Measurements from ENCODE around the gene ACIN1. TPM values are rescaled to one million over a fixed set of nuclear protein-coding genes. Genes with fewer than 3 reads are reported as not detected.

ACIN1 gene
- total and polyA plus RNA-seq, 9 of the 15 experiments (the other 6 are each of a cell fraction or from before 2014, with no cell fraction given): 5.0 to 196 (median 129) TPM

DNA sequence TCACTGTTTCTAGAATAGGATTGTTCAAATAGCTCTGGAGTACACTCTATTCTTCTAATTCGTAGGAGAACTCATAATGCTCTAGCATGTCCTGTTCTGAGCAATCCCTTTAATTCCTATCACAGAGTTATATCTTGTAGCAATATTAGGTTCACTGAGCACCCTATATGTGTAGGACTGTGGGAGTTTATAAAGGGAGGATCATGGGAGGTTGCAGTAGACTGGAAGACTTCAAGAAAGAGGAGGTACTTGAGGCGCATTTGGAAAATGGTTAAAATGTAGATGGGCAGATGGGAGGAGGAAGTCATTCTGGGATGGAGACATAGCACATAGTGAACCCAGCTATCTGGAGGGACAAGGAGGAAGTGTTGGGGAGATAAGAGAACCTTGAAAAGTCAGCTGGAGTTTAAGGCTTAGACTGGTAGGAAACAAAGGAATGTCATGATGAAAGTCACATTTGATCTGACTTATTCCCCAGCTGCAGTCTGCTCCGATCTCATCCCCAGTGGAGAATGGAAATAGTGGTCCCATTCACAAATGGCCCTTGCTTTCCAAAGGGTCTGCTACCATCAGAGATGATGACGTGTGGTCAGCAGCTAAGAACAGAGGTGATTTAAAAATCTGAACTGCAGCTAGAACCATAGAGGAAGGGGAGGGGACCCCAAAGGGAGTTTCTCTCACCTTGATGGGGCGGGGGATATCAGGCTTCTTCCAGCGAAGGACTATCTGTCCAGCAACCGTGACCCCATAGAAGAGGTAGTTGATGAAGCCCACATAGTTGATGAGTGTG lies 34.2 kb upstream of the ACIN1 start (continued):
- TF ChIP-seq CEBPB (tag; IDR thresholded peaks at IDR 0.05) (no peak), KAT7 (CRISPR knock-in tag; IDR thresholded peaks at IDR 0.05; ENCODE audit: borderline replicate concordance) (no peak), SRSF1 (IDR thresholded peaks at IDR 0.05; ENCODE audit: low read depth, low read length) (no peak), EHMT2 (IDR thresholded peaks at IDR 0.05) (no peak; the same call in 1 of the 2 replicates), NBN (IDR thresholded peaks at IDR 0.05; ENCODE audit: low read depth) (no peak), ZSCAN32 (CRISPR knock-in tag; IDR thresholded peaks at IDR 0.05) (no peak), NFRKB (IDR thresholded peaks at IDR 0.05; ENCODE audit: low read depth) (no peak), TGIF2 (CRISPR knock-in tag; IDR thresholded peaks at IDR 0.05) (no peak), NCOA4 (IDR thresholded peaks at IDR 0.05; ENCODE audit: partially characterized antibody) (no peak), MYC (IDR thresholded peaks at IDR 0.05; ENCODE audit: low read depth, low read length) (no peak), MYC (CRISPR knock-in tag; IDR thresholded peaks at IDR 0.05; ENCODE audit: borderline replicate concordance, low read depth) (no peak), PYGO2 (tag; IDR thresholded peaks at IDR 0.05) (no peak)

GRCh38 chr14:23127861-23128260 lies 32.9 kb upstream of the ACIN1 start:
- no peak for ATAC-seq
- H3K4me1 ChIP-seq (replicated peaks in 1 of 2; ENCODE audit: control insufficient read depth in 2 of 2, insufficient read depth in 2 of 2, low read length in 2 of 2): peaks cover 50 to 53% of the 10 kb centered on the region in 2 experiments
- H3K9me3 ChIP-seq (replicated peaks; ENCODE audit: control insufficient read depth, insufficient read depth, low read depth, low read length): no peaks in the 10 kb centered on the region
- no TSS peak for BruUV-seq (replicated peaks)
- H3K9me1 ChIP-seq (ENCODE audit: control insufficient read depth, insufficient read depth, low read length): no peaks in the 10 kb centered on the region
- in situ Hi-C loops (cut with MboI) (no loop called here), intact Hi-C loops (cut with micrococcal nuclease) (no loop called here)
- TF ChIP-seq, protein P1, sequence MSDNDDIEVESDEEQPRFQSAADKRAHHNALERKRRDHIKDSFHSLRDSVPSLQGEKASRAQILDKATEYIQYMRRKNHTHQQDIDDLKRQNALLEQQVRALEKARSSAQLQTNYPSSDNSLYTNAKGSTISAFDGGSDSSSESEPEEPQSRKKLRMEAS (CRISPR knock-in tag; IDR thresholded peaks at IDR 0.05): 0 out of 2 replicates have a peak, but pooled peaks have one; percentile 2
- no peak for TF ChIP-seq ZNF507 (tag; conservative IDR thresholded peaks at IDR 0.05)
- FAIRE-seq: no peak
- H3K36me3 ChIP-seq (ENCODE audit: control insufficient read depth, insufficient read depth, low read length): peaks cover 3% of the 10 kb centered on the region; the same call in 1 of the 3 replicates
- no peak overlapping the region for H3K4me3 ChIP-seq
- no peak overlapping the region for H3K9ac ChIP-seq (ENCODE audit: insufficient read depth in 1 of 2, low read depth in 2 of 2, low read length in 2 of 2)
- no peak overlapping the region for H3K4me2 ChIP-seq (ENCODE audit: insufficient read depth, low read length)
- no peak overlapping the region for H2AFZ ChIP-seq (ENCODE audit: low read depth, low read length)
- 72% methylated on average over 3 of the region's 3 CpGs for WGBS (ENCODE audit: insufficient coverage, low coverage, missing lambda C conversion rate)
- ChIA-PET CTCF (ENCODE audit: low intra/inter-chr PET ratio) (interaction anchor here (0.6 kb wide), 1 partner anchor 57 kb away, joined by 3 read pairs; no protein-coding TSS in a partner anchor), POLR2A (no interaction called here)
- no peaks in the 10 kb centered on the region for H3K79me2 ChIP-seq (ENCODE audit: control insufficient read depth, insufficient read depth, low read length)
- no peaks in the 10 kb centered on the region for H3K27me3 ChIP-seq (ENCODE audit: control insufficient read depth in 2 of 2, insufficient read depth in 2 of 2, low read length in 2 of 2)
- no peaks in the 10 kb centered on the region for H4K20me1 ChIP-seq (replicated peaks; ENCODE audit: control insufficient read depth, insufficient read depth, low read length)
- DNase-seq (ENCODE audit: extremely low read depth in 1 of 4, low spot score in 3 of 4): no peak
- no peak overlapping the region for H3K27ac ChIP-seq (ENCODE audit: extremely low read depth, low read depth, low read length)

All from K562 (cell line).